NCI-H748 (cell line): ENCODE measurements around the gene TRDN.
"Not testable (repeated sequence)": the region's sequence is repeated elsewhere in the genome, so short reads cannot be mapped to it uniquely, and the experiment has no call there.

Experiments used
- DNase-seq: peaks from one replicate; lab custom pipeline; 2025; ENCODE audit not compliant: unreplicated experiment; lab: John Stamatoyannopoulos, UW

TRDN gene

GRCh38 chr6:123515715-123516114, 121.0 kb downstream of the TRDN start:
- no peak for DNase-seq

- DNase-seq, result no peak
Observed at GRCh38 chr6:123509112-123509511, 127.6 kb downstream of the TRDN start.

GRCh38 chr6:123508290-123508689, 128.5 kb downstream of the TRDN start:
- no peak for DNase-seq

GRCh38 chr6:123507582-123507981, 129.2 kb downstream of the TRDN start:
- DNase-seq, result no peak

- peak; percentile 6 for DNase-seq
Observed at GRCh38 chr6:123503619-123504018, 133.1 kb downstream of the TRDN start.

GRCh38 chr6:123497025-123497424, 139.7 kb downstream of the TRDN start:
- DNase-seq, result no peak

- DNase-seq, result no peak
Observed at GRCh38 chr6:123489589-123489988, 147.2 kb downstream of the TRDN start.

GRCh38 chr6:123480986-123481385, 155.8 kb downstream of the TRDN start:
- peak; percentile 79 for DNase-seq

GRCh38 chr6:123472025-123472702, 164.6 kb downstream of the TRDN start:
- DNase-seq, result not testable (repeated sequence)

GRCh38 chr6:123467392-123467791, 169.4 kb downstream of the TRDN start:
- DNase-seq, result peak; percentile 20

GRCh38 chr6:123462152-123462551, 174.6 kb downstream of the TRDN start:
- no peak for DNase-seq

GRCh38 chr6:123458218-123458617, 178.5 kb downstream of the TRDN start:
- DNase-seq, result no peak

GRCh38 chr6:123456836-123457235, 179.9 kb downstream of the TRDN start:
- no peak for DNase-seq

- DNase-seq, result no peak
Observed at GRCh38 chr6:123454448-123454847, 182.3 kb downstream of the TRDN start.

GRCh38 chr6:123453071-123453470, 183.7 kb downstream of the TRDN start:
- DNase-seq, result not testable (repeated sequence)

GRCh38 chr6:123448306-123448884, 188.4 kb downstream of the TRDN start:
- no peak for DNase-seq

- no peak for DNase-seq
Observed at GRCh38 chr6:123447315-123447937, 189.3 kb downstream of the TRDN start.

- DNase-seq, result no peak
Observed at GRCh38 chr6:123439371-123439770, 197.4 kb downstream of the TRDN start.

- no peak for DNase-seq
Observed at GRCh38 chr6:123434186-123434585, 202.6 kb downstream of the TRDN start.

GRCh38 chr6:123430970-123431369, 205.8 kb downstream of the TRDN start:
- DNase-seq, result no peak

- DNase-seq, result no peak
Observed at GRCh38 chr6:123427008-123427407, 209.7 kb downstream of the TRDN start.

- no peak for DNase-seq
Observed at GRCh38 chr6:123423130-123423529, 213.6 kb downstream of the TRDN start.
